DOHH2 (cell line): ENCODE data around the gene MAF.

Experiments used
- EZH2phosphoT487 ChIP-seq: fragments of 200-600 bp; sonication (generic); IDR thresholded peaks from 2 replicates; pipeline ENCODE4 v1.6.1; 2017; ENCODE audit warnings: borderline replicate concordance, mild to moderate bottlenecking, antibody characterized with exemption, low read length, moderate library complexity, mixed read lengths
- TF ChIP-seq, protein P1 (sequence below): fragments of 200-600 bp; sonication (generic); IDR thresholded peaks from one replicate; pipeline ENCODE4 v1.5.1; 2014; ENCODE audit warnings: antibody characterized with exemption, mild to moderate bottlenecking, low read depth, low read length; ENCODE audit not compliant: poor library complexity, severe bottlenecking

DNA sequence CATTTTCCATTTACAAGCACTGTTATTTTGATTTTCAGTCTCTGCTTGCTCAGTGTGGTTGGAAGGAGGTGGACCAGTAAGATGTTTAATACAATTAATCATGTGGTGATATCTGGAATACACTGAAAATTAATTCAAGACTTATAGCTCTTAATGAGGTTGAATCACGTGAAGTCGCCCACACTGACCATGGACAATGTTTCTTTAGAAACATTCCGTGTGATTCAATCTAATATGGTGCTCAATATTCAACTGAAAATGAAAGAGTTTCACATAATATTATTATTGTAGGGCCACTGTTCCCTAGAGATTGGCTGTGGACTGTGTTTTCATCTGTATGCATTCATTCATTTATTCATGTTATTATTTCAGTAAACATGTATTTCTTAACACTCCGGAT, 45.2 kb upstream of the MAF start:
- TF ChIP-seq, protein P1, sequence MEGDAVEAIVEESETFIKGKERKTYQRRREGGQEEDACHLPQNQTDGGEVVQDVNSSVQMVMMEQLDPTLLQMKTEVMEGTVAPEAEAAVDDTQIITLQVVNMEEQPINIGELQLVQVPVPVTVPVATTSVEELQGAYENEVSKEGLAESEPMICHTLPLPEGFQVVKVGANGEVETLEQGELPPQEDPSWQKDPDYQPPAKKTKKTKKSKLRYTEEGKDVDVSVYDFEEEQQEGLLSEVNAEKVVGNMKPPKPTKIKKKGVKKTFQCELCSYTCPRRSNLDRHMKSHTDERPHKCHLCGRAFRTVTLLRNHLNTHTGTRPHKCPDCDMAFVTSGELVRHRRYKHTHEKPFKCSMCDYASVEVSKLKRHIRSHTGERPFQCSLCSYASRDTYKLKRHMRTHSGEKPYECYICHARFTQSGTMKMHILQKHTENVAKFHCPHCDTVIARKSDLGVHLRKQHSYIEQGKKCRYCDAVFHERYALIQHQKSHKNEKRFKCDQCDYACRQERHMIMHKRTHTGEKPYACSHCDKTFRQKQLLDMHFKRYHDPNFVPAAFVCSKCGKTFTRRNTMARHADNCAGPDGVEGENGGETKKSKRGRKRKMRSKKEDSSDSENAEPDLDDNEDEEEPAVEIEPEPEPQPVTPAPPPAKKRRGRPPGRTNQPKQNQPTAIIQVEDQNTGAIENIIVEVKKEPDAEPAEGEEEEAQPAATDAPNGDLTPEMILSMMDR = no peak
- TF ChIP-seq EZH2phosphoT487 = no peak
